CD4-positive, CD25-positive, alpha-beta regulatory T cell (primary cell): Measurements from ENCODE around the gene TOMM40L. TPM values are rescaled to one million over a fixed set of nuclear protein-coding genes. Genes with fewer than 3 reads are reported as not detected.
A peak's percentile ranks its signal among the peaks of the same experiment; 100 is the strongest.

Experiments used
- ATAC-seq, 2 donors: fragments of 150-1000 bp; cut with Tn5 transposase; one replicate each; pipeline ENCODE4 v1.10.0; 2021; ENCODE audit warnings: low read depth in 2 of 2, moderate number of reproducible peaks in 2 of 2, moderate library complexity in 1 of 2
- DNase-seq, 3 donors: peaks; one replicate each; pipeline versions ENCODE4 v3.0.0 to v3.0.0-alpha.2; 2012 to 2022; ENCODE audit warnings: mixed read lengths in 1 of 3
- H3K27ac ChIP-seq: one replicate; pipeline ENCODE4 v1.7.0; 2013; ENCODE audit warnings: mild to moderate bottlenecking, low read length; ENCODE audit not compliant: insufficient read depth, poor library complexity, severe bottlenecking
- H3K27me3 ChIP-seq: one replicate; pipeline ENCODE4 v1.7.0; 2013; ENCODE audit warnings: low read length; ENCODE audit not compliant: control insufficient read depth, insufficient read depth
- H3K36me3 ChIP-seq: one replicate; pipeline ENCODE4 v1.7.0; 2013; ENCODE audit warnings: mild to moderate bottlenecking, low read length, moderate library complexity; ENCODE audit not compliant: control insufficient read depth, insufficient read depth
- H3K4me1 ChIP-seq: 2 replicates; pipeline ENCODE4 v1.7.0; 2013; ENCODE audit warnings: mild to moderate bottlenecking, low read length; ENCODE audit not compliant: insufficient read depth, control insufficient read depth, poor library complexity, severe bottlenecking
- H3K4me3 ChIP-seq: one replicate; pipeline ENCODE4 v1.7.0; 2013; ENCODE audit warnings: low read depth, mild to moderate bottlenecking, low read length, moderate library complexity
- H3K9me3 ChIP-seq, 2 experiments: 1 replicate in 1 of 2; 2 replicates in 1 of 2; pipeline ENCODE4 v1.7.0; 2013; ENCODE audit warnings: low read length in 2 of 2, mild to moderate bottlenecking in 1 of 2, moderate library complexity in 1 of 2; ENCODE audit not compliant: control insufficient read depth in 2 of 2
- H3K27ac Mint-ChIP-seq, 3 donors: one replicate each; pipeline ENCODE4 v1.8.0; 2020 to 2022; ENCODE audit warnings: mild to moderate bottlenecking in 3 of 3, mixed read lengths in 3 of 3, moderate library complexity in 2 of 3
- H3K27me3 Mint-ChIP-seq: one replicate; pipeline ENCODE4 v1.8.0; 2022; ENCODE audit warnings: mild to moderate bottlenecking, mixed read lengths
- H3K36me3 Mint-ChIP-seq: one replicate; pipeline ENCODE4 v1.8.0; 2020; ENCODE audit warnings: mixed read lengths
- H3K4me1 Mint-ChIP-seq, 4 donors: one replicate each; pipeline ENCODE4 v1.8.0; 2020 to 2022; ENCODE audit warnings: mixed read lengths in 4 of 4, mild to moderate bottlenecking in 1 of 4
- H3K4me3 Mint-ChIP-seq, 4 donors: one replicate each; pipeline ENCODE4 v1.8.0; 2020 to 2022; ENCODE audit warnings: mild to moderate bottlenecking in 4 of 4, mixed read lengths in 4 of 4, moderate library complexity in 3 of 4
- H3K9me3 Mint-ChIP-seq, 7 donors: one replicate each; pipeline ENCODE4 v1.8.0; 2020 to 2022; ENCODE audit warnings: mixed read lengths in 7 of 7, mild to moderate bottlenecking in 3 of 7, moderate library complexity in 2 of 7
- polyA plus RNA-seq, 4 donors: library from polyadenylated mRNA; unstranded; fragments of 300-500 nt; fragmentation: Illumina TruSeq; gene quantifications; one replicate each; pipeline ENCODE4 v1.2.3, GENCODE V29; 2021
- total RNA-seq: library from RNA; stranded (reverse); gene quantifications from one replicate; pipeline ENCODE4 v1.2.3, GENCODE V29; 2022

The TOMM40L gene
- total and polyA plus RNA-seq, 5 donors from 2014 or later, result 5.3 to 8.6 (median 6.4) TPM

- Histone ChIP-seq H3K36me3 (no peaks in the 10 kb centered on the region), H3K4me1 (peaks cover 13% of the 10 kb centered on the region), H3K9me3 (peaks cover 13 to 17% of the 10 kb centered on the region in 2 experiments), H3K27me3 (peaks cover 31% of the 10 kb centered on the region), H3K27ac (no peak overlapping the region), H3K4me3 (no peak overlapping the region)
- peak overlapping the region in 1 of 3 donors; percentile 48 for H3K27ac Mint-ChIP-seq
- H3K9me3 Mint-ChIP-seq, result peaks cover 0 to 21% (median 10%) of the 10 kb centered on the region in 7 donors
- peaks cover 4% of the 10 kb centered on the region for H3K36me3 Mint-ChIP-seq
- DNase-seq (peak in 1 of 3 donors; percentile 14), ATAC-seq (no peak)
- no peak overlapping the region for H3K4me3 Mint-ChIP-seq
- H3K27me3 Mint-ChIP-seq, result peaks cover 76% of the 10 kb centered on the region
- H3K4me1 Mint-ChIP-seq, result peaks cover 0 to 18% (median 7%) of the 10 kb centered on the region in 4 donors
Measured at GRCh38 chr1:161260376-161261260, 34.8 kb downstream of the TOMM40L start.

GRCh38 chr1:161261261-161262235 is 35.7 kb downstream of the TOMM40L start:
- H3K4me3 ChIP-seq, result no peak overlapping the region
- H3K4me1 ChIP-seq, result peaks cover 13% of the 10 kb centered on the region
- Mint-ChIP-seq H3K4me3 (no peak overlapping the region), H3K27ac (no peak overlapping the region), H3K27me3 (peaks cover 76% of the 10 kb centered on the region), H3K9me3 (peaks cover 0 to 19% (median 10%) of the 10 kb centered on the region in 7 donors), H3K36me3 (peaks cover 4% of the 10 kb centered on the region), H3K4me1 (peaks cover 0 to 18% (median 7%) of the 10 kb centered on the region in 4 donors)
- no peak overlapping the region for H3K27ac ChIP-seq
- H3K27me3 ChIP-seq, result peaks cover 34% of the 10 kb centered on the region
- no peaks in the 10 kb centered on the region for H3K36me3 ChIP-seq
- ATAC-seq, result no peak
- no peak for DNase-seq
- peaks cover 10 to 13% of the 10 kb centered on the region in 2 experiments for H3K9me3 ChIP-seq

- Histone ChIP-seq H3K27me3 (peaks cover 23% of the 10 kb centered on the region), H3K36me3 (no peaks in the 10 kb centered on the region), H3K9me3 (no peaks in the 10 kb centered on the region), H3K4me3 (no peak overlapping the region), H3K27ac (no peak overlapping the region), H3K4me1 (no peaks in the 10 kb centered on the region)
- Mint-ChIP-seq H3K27me3 (peaks cover 44% of the 10 kb centered on the region), H3K4me1 (peaks cover 0 to 3% (median 0%) of the 10 kb centered on the region in 4 donors), H3K27ac (no peak overlapping the region), H3K9me3 (no peaks in the 10 kb centered on the region), H3K4me3 (no peak overlapping the region), H3K36me3 (no peaks in the 10 kb centered on the region)
- ATAC-seq (no peak), DNase-seq (no peak)
Measured at GRCh38 chr1:161265305-161265704, 39.4 kb downstream of the TOMM40L start.

- H3K36me3 Mint-ChIP-seq, result no peaks in the 10 kb centered on the region
- Histone ChIP-seq H3K27ac (no peak overlapping the region), H3K27me3 (peaks cover 16% of the 10 kb centered on the region), H3K36me3 (no peaks in the 10 kb centered on the region), H3K4me3 (no peak overlapping the region), H3K9me3 (no peaks in the 10 kb centered on the region), H3K4me1 (no peaks in the 10 kb centered on the region)
- H3K4me1 Mint-ChIP-seq, result peaks cover 0 to 3% (median 0%) of the 10 kb centered on the region in 4 donors
- no peak overlapping the region for H3K27ac Mint-ChIP-seq
- peaks cover 43% of the 10 kb centered on the region for H3K27me3 Mint-ChIP-seq
- no peaks in the 10 kb centered on the region for H3K9me3 Mint-ChIP-seq
- H3K4me3 Mint-ChIP-seq, result no peak overlapping the region
- no peak for ATAC-seq
- DNase-seq, result no peak
Measured at GRCh38 chr1:161266202-161266601, 40.3 kb downstream of the TOMM40L start.

GRCh38 chr1:161266836-161267235 is 41.0 kb downstream of the TOMM40L start:
- no peaks in the 10 kb centered on the region for H3K4me1 Mint-ChIP-seq
- H3K36me3 ChIP-seq, result no peaks in the 10 kb centered on the region
- H3K9me3 Mint-ChIP-seq, result no peaks in the 10 kb centered on the region
- H3K27ac Mint-ChIP-seq, result no peak overlapping the region
- no peak overlapping the region for H3K27ac ChIP-seq
- H3K4me1 ChIP-seq, result no peaks in the 10 kb centered on the region
- H3K27me3 Mint-ChIP-seq, result peaks cover 38% of the 10 kb centered on the region
- H3K36me3 Mint-ChIP-seq, result no peaks in the 10 kb centered on the region
- peaks cover 11% of the 10 kb centered on the region for H3K27me3 ChIP-seq
- ATAC-seq (no peak), DNase-seq (no peak)
- H3K9me3 ChIP-seq, result no peaks in the 10 kb centered on the region
- no peak overlapping the region for H3K4me3 ChIP-seq
- H3K4me3 Mint-ChIP-seq, result no peak overlapping the region

GRCh38 chr1:161267321-161267720 is 41.5 kb downstream of the TOMM40L start:
- no peak overlapping the region for H3K4me3 ChIP-seq
- no peaks in the 10 kb centered on the region for H3K4me1 Mint-ChIP-seq
- DNase-seq (no peak), ATAC-seq (no peak)
- H3K4me1 ChIP-seq, result no peaks in the 10 kb centered on the region
- no peaks in the 10 kb centered on the region for H3K36me3 ChIP-seq
- peaks cover 37% of the 10 kb centered on the region for H3K27me3 Mint-ChIP-seq
- no peak overlapping the region for H3K27ac Mint-ChIP-seq
- no peak overlapping the region for H3K4me3 Mint-ChIP-seq
- no peak overlapping the region for H3K27ac ChIP-seq
- peaks cover 10% of the 10 kb centered on the region for H3K27me3 ChIP-seq
- H3K9me3 ChIP-seq, result no peaks in the 10 kb centered on the region
- H3K9me3 Mint-ChIP-seq, result no peaks in the 10 kb centered on the region
- H3K36me3 Mint-ChIP-seq, result no peaks in the 10 kb centered on the region

- no peak for DNase-seq
- no peaks in the 10 kb centered on the region for H3K9me3 ChIP-seq
- peaks cover 3% of the 10 kb centered on the region for H3K27me3 ChIP-seq
- no peak for ATAC-seq
- no peaks in the 10 kb centered on the region for H3K4me1 ChIP-seq
- no peak overlapping the region for H3K27ac Mint-ChIP-seq
- H3K36me3 ChIP-seq, result no peaks in the 10 kb centered on the region
- H3K4me1 Mint-ChIP-seq, result no peaks in the 10 kb centered on the region
- no peaks in the 10 kb centered on the region for H3K9me3 Mint-ChIP-seq
- peaks cover 40% of the 10 kb centered on the region for H3K27me3 Mint-ChIP-seq
- H3K4me3 Mint-ChIP-seq, result no peak overlapping the region
- no peak overlapping the region for H3K4me3 ChIP-seq
- no peaks in the 10 kb centered on the region for H3K36me3 Mint-ChIP-seq
- no peak overlapping the region for H3K27ac ChIP-seq
Measured at GRCh38 chr1:161273402-161273801, 47.5 kb downstream of the TOMM40L start.
